Fibroblast of lung (primary cell): ENCODE results near the gene ITCH.

Source experiments
- EZH2 ChIP-seq: IDR thresholded peaks from 2 replicates; pipeline ENCODE4 v1.5.1; 2012; ENCODE audit warnings: low read length, control low read depth, mild to moderate bottlenecking; ENCODE audit errors: missing control alignments
- TF ChIP-seq, protein P1 (sequence below), 2 donors: IDR thresholded peaks in 1 of 2; conservative IDR thresholded peaks in 1 of 2; 1 replicate in 1 of 2; 2 replicates in 1 of 2; pipeline ENCODE4 v1.5.1; 2011 to 2012; ENCODE audit warnings: low read length in 2 of 2, control low read depth in 1 of 2, inconsistent platforms in 1 of 2, low read depth in 1 of 2, mild to moderate bottlenecking in 1 of 2

DNA sequence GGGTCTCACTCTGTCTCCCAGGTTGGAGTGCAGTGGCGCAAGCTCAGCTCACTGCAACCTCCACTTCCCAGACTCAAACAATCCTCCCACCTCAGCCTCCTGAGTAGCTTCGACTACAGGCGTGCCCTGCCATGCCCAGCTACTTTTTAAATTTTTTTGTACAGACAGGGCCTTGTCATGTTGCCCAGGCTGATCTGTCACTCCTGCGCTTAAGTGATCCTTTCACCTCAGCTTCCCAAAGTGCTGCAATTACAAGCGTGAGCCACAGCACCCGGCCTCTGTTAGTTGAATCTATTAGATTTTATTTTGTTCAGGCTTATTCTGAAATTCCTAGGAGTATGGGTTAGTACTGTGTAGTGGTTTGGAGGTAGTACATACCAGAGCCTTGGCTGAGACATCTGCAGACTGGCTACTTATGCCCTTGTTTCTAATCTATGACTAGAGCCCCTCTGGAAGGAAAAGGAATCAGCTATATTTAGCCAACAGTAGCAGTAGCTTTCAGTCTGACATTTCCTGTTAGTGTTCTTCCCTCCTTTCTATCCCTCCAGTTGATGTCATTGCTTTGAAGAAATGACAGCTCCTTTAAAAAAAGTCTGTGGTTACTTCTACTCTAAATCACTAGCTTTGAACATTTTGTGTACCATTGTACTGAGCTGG, 74.4 kb downstream of the ITCH start:
- TF ChIP-seq, protein P1, sequence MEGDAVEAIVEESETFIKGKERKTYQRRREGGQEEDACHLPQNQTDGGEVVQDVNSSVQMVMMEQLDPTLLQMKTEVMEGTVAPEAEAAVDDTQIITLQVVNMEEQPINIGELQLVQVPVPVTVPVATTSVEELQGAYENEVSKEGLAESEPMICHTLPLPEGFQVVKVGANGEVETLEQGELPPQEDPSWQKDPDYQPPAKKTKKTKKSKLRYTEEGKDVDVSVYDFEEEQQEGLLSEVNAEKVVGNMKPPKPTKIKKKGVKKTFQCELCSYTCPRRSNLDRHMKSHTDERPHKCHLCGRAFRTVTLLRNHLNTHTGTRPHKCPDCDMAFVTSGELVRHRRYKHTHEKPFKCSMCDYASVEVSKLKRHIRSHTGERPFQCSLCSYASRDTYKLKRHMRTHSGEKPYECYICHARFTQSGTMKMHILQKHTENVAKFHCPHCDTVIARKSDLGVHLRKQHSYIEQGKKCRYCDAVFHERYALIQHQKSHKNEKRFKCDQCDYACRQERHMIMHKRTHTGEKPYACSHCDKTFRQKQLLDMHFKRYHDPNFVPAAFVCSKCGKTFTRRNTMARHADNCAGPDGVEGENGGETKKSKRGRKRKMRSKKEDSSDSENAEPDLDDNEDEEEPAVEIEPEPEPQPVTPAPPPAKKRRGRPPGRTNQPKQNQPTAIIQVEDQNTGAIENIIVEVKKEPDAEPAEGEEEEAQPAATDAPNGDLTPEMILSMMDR (conservative IDR thresholded peaks at IDR 0.05 in 1 of 2, IDR thresholded peaks at IDR 0.05 in 1 of 2; ENCODE audit: low read depth in 1 of 2, low read length in 2 of 2), result no peak
- TF ChIP-seq EZH2, result no peak
